Left forelimb (tissue), 1 donor: ENCODE data around the gene VAMP8.
"Not testable (repeated sequence)": the region's sequence is repeated elsewhere in the genome, so short reads cannot be mapped to it uniquely, and the experiment has no call there.

Experiments used
- DNase-seq: peaks from one replicate; pipeline ENCODE4 v3.0.0-alpha.2; 2018; ENCODE audit warnings: low spot score

VAMP8 gene

GRCh38 chr2:85547089-85547858, 30.1 kb upstream of the VAMP8 start:
- no peak for DNase-seq

GRCh38 chr2:85547859-85548607, 29.4 kb upstream of the VAMP8 start:
- DNase-seq = no peak

- DNase-seq = no peak
Measured at GRCh38 chr2:85548608-85548900, 28.8 kb upstream of the VAMP8 start.

- DNase-seq = no peak
Measured at GRCh38 chr2:85549095-85549494, 28.3 kb upstream of the VAMP8 start.

- no peak for DNase-seq
Measured at GRCh38 chr2:85549826-85550225, 27.6 kb upstream of the VAMP8 start.

GRCh38 chr2:85550486-85550885, 26.9 kb upstream of the VAMP8 start:
- DNase-seq = no peak

- peak; percentile 83 for DNase-seq
Measured at GRCh38 chr2:85551698-85552678, 25.4 kb upstream of the VAMP8 start.

GRCh38 chr2:85553184-85553583, 24.2 kb upstream of the VAMP8 start:
- DNase-seq = no peak

GRCh38 chr2:85554980-85555612, 22.3 kb upstream of the VAMP8 start:
- no peak for DNase-seq

- no peak for DNase-seq
Measured at GRCh38 chr2:85557130-85557529, 20.3 kb upstream of the VAMP8 start.

- no peak for DNase-seq
Measured at GRCh38 chr2:85558160-85558559, 19.2 kb upstream of the VAMP8 start.

- not testable (repeated sequence) for DNase-seq
Measured at GRCh38 chr2:85560403-85560726, 17.0 kb upstream of the VAMP8 start.

GRCh38 chr2:85560812-85561279, 16.5 kb upstream of the VAMP8 start:
- DNase-seq = no peak

- DNase-seq = peak; percentile 95
Measured at GRCh38 chr2:85561280-85562212, 15.8 kb upstream of the VAMP8 start, which contains the start of gene GGCX. Gene GGCX, minus strand, starts transcription at chr2:85561493. Its CDS starts 65 bp downstream, at chr2:85561428.

GRCh38 chr2:85564144-85564563, 13.2 kb upstream of the VAMP8 start:
- no peak for DNase-seq

- DNase-seq = no peak
Measured at GRCh38 chr2:85566265-85566664, 11.1 kb upstream of the VAMP8 start.

- DNase-seq = no peak
Measured at GRCh38 chr2:85575739-85576138, 1.6 kb upstream of the VAMP8 start.

GRCh38 chr2:85577063-85577385, 362 bp upstream of the VAMP8 start:
- no peak for DNase-seq

- no peak for DNase-seq
Measured at GRCh38 chr2:85578243-85579180, 1.1 kb downstream of the VAMP8 start.
